OCI-LY3 (cell line): ENCODE measurements around the gene SIRT6.

Experiments used
- EZH2phosphoT487 ChIP-seq: fragments of 200-600 bp; shearing (Covaris generic); IDR thresholded peaks from 2 replicates; pipeline ENCODE4 v1.6.1; 2018; ENCODE audit warnings: antibody characterized with exemption, mixed run types, low read depth
- TF ChIP-seq, protein P1 (sequence below): fragments of 200-600, 300-600 bp; sonication (generic); IDR thresholded peaks from 2 replicates; pipeline ENCODE4 v1.5.1; 2014; ENCODE audit warnings: antibody characterized with exemption, low read length, low read depth

DNA sequence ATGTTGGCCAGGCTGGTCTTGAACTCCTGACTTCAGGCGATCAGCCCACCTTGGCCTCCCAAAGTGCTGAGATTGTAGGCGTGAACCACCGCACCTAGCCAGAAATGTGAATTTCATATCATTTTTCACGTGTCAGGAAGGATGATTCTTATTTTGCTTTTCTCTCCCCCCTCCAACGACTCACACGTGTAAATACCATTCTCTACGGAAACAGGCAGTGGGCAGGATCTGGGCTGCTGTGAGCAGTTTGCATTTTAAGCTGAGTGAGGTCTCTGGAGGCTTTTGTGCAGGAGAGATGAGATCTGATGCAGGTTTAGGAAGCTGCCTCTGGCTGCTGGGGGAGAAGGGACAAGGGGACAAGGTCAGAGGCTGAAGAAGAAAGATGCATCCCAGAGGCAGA is 12.0 kb upstream of the SIRT6 start:
- TF ChIP-seq, protein P1, sequence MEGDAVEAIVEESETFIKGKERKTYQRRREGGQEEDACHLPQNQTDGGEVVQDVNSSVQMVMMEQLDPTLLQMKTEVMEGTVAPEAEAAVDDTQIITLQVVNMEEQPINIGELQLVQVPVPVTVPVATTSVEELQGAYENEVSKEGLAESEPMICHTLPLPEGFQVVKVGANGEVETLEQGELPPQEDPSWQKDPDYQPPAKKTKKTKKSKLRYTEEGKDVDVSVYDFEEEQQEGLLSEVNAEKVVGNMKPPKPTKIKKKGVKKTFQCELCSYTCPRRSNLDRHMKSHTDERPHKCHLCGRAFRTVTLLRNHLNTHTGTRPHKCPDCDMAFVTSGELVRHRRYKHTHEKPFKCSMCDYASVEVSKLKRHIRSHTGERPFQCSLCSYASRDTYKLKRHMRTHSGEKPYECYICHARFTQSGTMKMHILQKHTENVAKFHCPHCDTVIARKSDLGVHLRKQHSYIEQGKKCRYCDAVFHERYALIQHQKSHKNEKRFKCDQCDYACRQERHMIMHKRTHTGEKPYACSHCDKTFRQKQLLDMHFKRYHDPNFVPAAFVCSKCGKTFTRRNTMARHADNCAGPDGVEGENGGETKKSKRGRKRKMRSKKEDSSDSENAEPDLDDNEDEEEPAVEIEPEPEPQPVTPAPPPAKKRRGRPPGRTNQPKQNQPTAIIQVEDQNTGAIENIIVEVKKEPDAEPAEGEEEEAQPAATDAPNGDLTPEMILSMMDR, result no peak
- no peak for TF ChIP-seq EZH2phosphoT487
